ENCODE results near the gene SLC16A3.
A peak's percentile ranks its signal among the peaks of the same experiment; 100 is the strongest.

SLC16A3 gene

DNA sequence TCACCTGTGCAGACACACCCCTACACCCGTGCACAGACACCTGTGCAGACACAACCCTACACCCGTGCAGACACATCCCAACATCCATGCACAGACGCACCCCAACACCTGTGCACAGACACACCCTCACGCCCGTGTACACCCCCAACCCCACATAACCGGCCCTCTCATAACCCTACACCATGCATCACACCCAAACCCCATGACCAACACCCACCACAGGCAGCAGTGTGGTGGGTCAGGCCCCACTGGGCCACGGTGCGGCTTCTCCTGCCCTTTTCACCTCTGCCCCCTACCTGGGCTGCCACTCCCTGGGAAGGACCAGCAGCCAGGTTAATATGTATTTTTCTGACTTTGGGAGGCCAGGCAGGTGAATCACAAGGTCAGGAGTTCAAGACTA is 4.2 kb upstream of the SLC16A3 start:
- no peak for DNase-seq

DNA sequence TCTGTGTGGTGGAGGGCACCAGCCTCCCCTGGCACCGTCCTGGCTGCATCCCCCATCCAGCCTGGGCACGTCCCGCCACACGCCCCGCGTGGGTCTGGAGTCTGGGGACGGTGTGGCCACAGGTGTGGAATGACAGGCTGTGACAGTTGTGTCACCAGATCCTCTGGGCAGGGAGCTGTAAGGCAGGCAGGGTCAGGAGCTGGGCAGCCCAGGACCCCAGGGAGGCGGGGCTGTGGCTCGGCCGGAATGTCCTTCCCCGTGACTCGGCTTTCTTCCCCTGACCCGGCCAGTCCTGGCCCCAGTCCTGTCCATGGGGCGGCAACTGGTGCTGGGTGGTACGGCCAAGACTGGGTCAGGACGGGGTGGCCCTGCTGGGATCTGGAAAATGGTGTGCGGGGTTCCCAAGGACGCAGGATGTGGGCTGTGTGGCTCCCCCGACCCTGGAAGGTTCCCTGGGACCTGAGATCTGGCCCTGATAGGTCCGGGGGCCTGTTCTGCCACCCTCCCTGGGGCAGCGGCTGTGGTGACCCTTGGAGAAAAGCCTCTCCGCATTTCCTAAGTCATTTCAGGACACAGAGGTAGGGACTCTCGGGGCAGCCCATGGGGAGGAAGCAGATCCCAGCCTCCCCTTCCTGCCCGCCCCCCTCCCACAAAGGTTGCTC is 3.3 kb upstream of the SLC16A3 start:
- DNase-seq, result no peak

DNA sequence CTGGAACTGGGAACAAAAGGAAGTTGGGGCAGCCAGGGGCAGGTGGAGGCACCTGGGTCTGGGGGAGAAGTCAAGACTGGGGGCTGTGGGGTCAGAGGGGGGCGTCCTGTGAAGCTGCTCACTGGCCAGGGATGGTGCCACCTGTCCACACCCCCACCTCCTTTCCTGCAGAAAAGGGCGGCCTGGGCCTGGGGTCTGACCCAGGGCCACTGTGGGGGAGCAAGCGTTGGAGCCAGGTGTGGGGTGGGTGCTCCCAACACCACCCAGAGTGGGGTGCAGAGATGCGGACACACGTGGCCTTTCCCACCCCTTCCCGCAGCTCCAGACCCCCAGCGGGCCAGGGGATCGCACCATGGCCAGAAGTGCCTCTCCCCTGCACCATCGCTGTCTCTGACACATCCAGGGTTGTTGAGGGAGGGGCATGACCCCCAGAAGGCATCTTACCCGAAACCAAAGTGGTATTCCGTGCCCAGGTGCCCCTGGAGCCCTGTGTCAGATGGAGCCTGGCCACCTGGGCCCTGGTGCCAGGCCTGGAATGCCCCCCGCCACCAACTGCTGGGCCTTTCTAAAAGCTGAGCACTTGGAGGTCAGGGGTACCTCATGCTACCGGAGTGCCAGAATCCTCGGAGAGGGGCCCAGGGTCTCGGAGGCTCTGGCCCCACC is 2.6 kb upstream of the SLC16A3 start:
- no peak for DNase-seq

DNA sequence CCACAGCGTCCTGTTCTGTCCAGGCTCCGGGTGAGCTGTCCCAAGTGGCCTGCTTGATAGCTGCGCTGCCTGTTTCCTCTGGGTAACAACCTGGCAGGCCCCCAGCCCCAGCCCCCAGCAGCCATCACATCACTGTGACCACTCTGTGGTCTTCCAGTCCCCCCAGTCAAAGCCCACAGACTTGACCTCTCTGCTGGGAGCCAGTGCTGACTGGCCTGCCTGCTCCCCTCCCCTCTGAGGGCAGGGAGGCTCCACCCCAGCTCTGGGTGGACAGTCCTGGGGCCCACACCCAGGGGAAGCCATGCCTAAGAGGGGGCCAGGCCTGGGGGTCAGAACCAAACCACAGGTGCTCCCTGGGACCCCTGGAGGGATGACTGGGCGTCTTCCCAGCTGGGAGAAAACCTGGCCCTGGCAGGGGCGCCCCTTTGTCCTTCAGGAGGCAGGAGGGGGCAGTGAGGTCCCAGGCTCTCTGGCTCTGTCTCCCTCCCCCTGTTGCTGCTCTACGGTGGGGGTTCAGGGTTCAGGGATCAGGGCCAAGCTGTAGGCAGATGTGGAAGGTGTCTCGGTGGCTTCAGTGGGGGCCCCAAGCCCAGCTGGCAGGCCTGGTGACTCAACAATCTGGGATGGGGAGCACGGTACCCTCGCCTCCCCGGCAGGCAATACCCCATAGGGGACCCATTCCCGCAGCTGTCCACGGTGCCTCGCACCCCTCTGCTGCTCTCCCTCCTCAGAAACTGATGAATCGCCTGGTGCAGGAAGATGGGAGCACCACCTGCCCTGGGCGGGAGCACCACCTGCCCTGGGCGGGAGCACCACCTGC is 1.8 kb upstream of the SLC16A3 start:
- DNase-seq, result no peak

DNA sequence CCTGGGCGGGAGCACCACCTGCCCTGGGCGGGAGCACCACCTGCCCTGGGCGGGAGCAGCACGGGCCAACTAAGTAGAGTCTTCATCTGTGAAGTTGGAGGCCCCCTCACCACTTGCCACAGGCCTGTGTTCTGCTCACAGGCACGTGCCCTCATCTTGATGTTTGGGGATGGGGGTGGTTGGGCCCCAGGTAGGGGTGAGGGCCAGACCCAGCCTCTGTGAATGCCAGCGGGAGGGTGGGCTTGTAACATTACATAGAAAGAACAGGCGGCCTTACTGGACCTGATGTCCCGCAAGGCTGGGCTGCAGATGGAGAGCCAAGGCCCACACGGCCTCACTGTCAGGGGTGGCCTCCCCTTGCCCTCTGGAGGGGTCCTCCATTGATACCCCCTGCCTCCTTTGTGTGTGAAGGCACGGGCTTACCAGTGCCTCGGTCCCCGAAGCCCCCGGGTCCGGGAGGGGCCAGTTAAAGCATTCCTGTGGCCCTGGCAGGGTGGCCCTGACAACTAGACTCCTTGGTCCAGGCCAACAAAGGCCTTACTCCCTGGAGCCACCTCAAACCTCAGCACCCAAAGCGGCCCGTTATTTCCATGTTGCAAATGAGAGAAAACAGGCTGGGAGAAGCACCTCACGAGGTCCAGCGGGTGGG is 1.1 kb upstream of the SLC16A3 start:
- no peak for DNase-seq

DNA sequence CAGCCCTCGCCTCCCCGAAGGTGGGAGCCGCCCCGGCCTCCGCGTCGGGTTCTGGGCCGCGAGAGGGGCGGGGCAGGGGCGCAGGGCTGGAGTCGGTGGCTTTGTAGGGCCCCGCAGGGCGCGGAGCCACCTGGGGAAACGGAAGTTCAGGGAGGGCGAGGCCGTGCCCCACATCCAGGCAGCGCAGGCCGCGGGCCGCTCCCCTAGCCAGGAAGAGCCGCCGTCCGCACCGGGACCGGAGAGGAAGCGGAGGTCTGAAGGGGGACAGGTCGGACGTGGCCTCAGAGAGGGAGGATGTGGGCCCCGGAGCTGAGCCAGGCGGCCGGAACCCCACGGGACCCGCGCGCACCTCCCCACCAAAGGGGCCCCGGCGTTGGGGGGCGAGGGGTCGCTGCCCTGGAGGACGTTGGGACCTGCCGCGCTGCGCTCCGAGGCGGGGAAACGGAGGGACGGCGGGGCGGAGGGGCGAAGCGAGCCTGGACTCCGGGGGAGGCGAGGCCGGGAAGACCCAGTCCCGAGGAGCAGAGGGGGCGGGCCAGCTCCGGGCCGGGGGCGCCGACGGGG is 482 bp upstream of the SLC16A3 start:
- no peak for DNase-seq

DNA sequence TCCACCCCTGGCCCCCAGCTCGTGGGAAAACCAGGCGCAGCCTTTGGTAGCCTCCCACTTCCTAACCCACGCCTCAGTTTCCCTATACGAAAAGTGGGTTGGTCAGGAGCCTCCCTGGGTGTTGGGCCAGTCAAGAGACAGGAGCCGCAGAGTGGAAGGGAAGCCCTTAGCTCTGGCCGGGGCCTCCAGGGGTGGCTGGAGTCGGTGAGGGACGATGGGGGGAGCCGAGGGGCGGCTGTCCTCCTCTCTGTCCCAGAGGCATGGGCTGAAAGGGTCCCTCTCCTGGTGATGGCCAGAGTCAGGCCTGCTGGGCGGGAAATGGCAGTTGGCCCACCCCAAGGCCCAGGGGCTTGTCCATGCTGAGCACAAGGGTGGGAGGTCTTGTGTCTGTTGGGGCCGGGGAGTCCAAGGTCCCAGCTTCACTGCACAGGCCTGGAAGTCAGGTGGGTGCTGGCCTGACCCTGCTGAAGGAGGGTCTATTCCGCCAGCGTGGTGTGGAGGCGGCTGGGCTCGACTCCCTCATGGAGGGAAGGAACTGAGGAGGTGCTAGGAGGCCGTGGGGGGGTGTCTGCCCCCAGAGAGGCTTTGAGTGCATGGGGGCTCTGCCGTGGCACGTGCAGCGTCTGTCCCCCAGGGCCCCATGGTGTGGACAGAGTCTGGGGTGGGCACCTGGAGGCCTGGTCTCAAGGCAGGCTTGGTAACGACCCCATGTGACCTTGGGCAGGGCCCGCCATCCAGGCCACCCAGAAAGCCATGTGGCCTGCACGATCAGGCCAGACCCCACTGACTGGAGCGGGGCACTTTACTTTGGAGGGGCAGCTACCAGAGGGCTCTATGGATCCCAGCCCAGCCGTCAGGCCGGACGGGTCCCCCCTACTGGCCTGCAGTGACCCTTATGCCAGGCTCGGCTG is 1.1 kb downstream of the SLC16A3 start:
- no peak for DNase-seq

DNA sequence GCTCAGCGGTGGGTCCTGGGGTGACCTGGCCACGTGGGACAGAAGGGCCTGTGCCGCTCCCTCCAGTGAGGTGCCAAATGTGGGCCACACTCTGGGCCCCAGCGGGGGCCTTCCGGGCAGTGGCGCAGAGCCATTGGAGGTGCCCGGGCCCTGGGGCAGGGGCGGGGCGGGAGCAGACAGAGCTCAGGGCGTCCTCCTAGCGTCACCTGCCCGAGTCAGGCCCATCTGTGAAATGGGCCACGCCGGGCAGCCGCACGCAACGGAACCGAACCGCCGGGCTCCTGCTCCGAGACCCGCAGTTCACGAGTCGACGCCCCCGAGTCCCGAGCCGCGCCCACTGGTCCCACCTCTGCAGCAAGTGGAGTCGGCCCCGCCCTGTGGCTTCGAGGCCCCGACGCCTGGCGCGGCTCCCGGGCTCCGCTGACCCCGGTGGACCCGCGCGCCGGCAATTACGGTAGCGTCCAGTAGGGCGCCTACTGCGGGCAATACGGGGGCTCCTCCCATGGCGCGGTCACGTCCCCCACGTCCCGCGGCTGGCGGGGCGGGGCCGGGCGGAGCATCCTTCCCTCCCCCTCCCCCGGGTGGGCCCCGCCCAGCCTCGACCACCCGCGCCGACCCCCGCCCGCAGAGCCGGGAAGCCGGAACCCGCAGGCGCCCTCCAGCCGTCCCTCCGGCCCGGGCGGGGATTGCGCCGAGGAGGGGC is 1.9 kb downstream of the SLC16A3 start:
- peak; percentile 50 for DNase-seq

DNA sequence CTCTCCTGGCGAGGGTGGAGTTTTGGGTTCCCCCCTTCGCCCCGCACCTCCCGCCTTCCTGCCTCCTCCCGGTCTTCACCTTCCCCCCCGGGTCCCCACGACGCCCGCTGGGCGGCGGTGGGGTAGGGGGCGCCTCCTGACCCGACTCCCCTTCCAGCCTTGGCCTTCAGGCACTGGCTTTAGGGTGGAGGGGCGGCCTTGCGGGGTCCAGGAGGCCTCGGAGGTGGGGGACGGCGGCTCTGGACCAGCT is 2.4 kb downstream of the SLC16A3 start:
- no peak for DNase-seq

DNA sequence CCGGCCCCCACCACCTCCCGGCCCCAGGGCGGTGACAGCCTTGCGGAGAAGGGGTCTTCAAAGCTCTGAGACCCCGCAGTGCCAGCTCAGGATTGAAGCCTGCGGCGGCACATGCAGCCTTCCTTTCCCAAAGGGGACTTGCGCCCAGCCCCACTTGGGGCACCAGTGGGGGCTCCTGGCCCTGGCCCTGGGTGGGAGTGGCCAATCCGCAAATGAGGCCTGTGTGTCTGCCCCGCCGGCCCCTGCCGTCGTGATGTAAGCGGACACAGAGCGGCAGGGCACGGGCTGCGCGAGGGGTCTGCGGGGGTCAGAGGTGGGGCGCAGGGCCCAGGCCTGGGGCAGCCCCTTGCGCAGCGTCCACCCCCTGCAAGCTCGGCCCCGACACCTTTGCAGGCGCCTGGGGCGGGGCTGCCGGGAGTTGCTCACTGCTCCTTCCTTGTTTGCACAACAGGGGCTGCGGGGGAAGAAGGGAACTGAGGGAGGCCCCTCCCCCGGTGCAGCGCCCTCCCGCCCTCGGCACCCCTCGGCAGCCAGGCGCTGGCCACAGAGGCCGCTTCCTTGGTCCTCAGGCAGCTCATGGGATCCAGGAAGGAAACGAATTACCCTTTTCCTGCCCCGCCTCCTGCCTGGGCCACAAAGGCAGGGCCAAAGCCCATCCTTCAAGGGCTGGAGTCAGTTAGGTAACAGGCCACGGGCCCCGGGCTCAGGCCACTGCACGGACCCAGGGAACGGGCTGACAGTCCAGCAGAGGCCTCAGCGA is 2.9 kb downstream of the SLC16A3 start:
- peak; percentile 33 for DNase-seq

DNA sequence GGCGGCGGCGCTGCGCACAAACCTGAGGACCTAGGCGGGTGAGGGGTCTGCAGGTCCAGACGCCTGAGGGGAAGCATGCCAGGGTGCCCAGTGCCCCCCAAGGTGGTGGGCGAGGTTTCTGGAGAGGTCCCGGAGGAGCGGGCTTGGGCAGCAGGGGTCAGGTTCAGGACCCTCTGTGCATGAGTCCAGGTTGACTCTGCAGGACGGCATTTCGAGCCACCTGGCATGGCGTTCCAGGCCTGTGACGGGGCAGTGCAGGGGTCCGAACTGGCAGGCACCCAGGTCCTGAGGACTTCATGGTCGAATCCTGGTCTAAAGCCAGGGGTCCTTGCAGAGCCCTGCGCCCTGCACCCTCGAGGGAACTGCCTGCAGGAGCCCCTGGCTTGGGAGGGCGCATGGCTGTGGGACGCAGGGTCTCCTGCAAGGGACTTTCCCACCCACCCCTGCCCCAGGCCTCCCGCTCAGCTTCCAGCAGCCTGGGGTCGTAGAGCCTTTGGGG is 3.5 kb downstream of the SLC16A3 start:
- DNase-seq, result no peak

DNA sequence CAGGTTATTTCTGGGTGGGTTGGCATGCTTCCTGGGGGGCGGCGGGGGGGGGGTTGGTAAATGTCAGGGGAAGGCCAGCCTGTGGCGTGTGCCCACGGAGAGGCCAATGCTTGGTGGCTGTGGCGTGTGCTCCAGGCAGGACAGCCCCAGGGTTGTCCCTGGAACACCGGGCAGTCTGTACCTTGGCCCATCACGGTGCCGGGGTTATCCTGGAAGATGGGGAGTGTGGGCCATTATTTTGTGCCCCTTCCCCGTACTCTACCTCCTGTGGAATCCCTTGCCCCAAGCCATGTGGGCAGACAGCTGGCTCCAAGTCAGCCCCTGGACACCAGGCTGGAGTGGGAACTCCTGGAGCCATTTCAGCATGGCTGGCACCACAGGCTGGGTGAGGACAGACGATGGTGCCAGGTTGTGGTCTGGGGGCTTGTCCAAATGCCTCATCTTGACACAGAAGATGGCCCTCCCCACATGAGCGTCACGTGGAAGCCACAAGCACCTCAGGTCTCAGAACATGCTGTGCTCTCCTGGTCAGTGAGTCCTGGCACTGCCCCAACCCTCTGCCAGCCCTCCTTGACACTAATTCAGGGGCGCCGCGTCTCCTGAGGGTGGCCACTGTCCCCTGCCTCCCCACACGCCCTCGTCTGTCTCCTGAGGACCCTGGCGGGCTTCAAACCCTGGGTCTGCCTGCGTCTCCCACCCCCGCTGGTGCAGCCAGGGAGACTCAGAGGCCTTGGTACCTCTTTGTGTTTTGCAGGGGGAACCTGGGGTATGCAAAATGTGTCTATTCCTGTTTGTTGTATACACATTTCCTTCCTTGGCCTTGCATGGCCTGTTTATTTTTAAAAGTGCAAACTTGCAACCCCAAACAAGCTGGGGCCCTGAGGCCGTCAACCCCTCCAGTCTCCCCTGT is 4.3 kb downstream of the SLC16A3 start:
- DNase-seq, result no peak

DNA sequence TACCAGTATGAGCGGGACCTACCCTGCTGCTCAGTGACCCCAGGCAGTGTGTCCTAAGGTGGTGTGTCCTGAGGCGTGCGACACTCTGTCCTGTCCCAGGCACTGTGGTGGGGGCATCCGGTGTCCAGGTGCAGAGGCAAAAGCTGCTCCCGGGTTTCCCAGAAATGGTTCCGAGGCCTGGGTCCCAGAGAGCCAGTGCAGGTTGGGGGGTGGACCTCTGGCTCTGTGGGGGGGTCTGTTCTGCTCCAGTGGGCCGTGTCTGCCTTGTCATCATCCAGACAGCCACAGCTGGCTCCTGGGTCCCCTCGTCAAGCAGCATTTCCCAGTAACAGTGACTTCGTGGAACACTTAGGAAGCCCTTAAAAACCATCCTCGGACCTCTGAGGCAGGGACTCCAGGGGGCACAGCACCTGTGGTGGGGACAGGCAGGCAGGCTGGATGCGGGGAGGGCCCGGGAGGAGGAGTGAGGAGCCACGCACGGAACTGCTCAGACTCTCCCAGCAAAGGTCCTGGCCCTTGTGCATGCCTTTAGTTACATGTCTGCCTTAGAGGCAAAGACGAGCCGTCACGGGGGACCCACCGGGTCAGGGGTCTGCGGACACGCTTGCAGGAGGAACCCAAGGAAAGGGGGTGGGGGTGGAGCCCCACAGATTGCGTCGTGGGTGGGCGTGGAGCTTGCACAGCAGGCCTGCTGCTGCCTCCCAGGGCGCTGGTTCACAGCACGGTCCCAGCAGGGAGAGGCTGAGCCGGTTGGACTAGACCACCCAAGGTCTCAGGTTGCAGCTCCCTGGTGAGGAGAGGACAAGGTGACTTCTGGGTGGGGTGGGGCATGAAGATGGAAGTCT is 5.6 kb downstream of the SLC16A3 start:
- DNase-seq, result no peak

DNA sequence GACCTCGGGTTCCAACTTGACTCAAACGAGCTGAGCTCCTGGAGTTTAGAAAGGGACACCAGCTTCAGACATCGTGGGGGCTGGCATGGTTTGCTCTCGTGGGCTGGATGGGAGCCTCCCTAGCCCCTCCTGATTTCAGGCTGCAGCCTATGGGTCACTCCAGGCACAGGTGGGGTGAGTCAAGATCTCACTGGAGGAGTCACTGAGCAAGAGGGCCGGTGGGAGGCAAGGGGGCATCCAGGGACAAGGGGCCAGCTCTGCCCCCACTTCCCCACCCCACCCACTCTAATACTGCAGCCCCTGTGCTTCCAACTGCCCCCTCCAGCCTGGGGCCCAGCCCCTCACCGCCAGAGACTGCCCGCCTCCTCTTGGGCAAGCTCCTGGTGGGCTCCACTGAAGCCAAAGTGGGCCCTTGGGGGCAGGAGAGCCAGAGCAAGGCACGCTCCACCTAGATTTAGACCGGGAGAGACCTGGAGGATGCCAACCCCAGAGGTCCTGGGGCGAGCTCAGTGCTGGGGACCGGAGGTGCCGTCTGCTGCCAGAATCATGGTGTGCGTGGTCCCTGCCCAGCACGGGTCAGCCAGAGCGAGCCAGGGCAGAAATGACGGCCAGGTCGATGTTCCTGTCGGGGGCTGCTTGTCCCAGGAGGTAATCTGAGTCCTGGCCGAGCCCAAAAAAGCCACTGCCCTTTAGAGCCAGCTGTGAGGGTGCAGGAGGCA is 6.4 kb downstream of the SLC16A3 start:
- no peak for DNase-seq

DNA sequence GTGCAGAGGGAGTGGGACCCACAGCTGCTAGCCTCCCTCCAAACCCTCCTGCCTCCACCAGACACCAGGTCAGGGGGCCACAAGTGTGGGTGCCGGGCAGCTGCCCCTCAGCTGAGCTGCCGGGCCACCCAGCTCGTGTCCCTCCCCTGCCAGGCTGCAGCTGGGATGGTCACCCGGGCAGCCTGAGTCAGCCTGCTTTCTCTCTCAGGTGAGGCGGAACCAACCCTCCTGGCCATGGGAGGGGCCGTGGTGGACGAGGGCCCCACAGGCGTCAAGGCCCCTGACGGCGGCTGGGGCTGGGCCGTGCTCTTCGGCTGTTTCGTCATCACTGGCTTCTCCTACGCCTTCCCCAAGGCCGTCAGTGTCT is 6.9 kb downstream of the SLC16A3 start:
- DNase-seq, result no peak

DNA sequence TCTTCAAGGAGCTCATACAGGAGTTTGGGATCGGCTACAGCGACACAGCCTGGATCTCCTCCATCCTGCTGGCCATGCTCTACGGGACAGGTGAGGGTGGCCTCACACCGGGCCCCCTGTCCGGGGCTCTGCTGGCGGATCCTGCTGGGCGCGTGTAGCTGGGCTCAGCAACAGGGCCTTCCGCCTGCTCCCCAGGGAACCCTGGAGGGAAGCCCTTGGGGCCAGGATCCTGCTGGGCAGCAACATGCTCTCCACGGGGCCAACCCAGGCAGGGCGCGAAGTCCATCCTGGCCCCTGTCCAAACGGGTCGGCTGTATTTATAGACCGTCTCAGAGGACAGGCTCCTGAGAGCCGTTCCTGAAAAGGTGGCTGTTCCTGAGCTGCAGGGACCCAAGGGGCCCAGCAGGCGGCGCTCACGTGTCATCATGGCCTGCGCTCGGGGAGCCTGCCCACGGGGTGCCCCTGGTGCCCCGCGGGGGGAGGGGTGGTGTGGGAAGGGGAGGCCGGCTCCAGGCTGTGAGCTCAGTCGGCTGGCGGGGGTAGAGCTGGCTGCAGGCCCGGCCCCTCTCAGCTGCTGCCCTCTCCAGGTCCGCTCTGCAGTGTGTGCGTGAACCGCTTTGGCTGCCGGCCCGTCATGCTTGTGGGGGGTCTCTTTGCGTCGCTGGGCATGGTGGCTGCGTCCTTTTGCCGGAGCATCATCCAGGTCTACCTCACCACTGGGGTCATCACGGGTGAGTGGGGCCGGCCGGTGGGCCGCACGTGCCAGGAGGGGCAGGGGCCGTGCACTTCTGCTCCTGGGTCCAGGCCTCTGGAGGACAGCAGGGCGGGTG is 7.5 kb downstream of the SLC16A3 start:
- peak; percentile 76 for DNase-seq
